ENCODE results near the gene AMIGO1.

AMIGO1 gene

GRCh38 chr1:109488696-109489095 is 20.8 kb downstream of the AMIGO1 start:
- Histone ChIP-seq H3K4me2 (ENCODE audit: low read depth, low read length, poor library complexity, severe bottlenecking) (no peak overlapping the region), H3K36me3 (ENCODE audit: low read length) (no peaks in the 10 kb centered on the region)

GRCh38 chr1:109488201-109488600 is 21.3 kb downstream of the AMIGO1 start:
- TF ChIP-seq CTCF (IDR thresholded peaks at IDR 0.05; ENCODE audit: insufficient read depth, low read length, poor library complexity, severe bottlenecking): no peak
- TF ChIP-seq EZH2phosphoT487 (conservative IDR thresholded peaks at IDR 0.05; ENCODE audit: low read length): no peak
- no peak overlapping the region for H3K27ac ChIP-seq (ENCODE audit: low read depth, low read length)
- no peaks in the 10 kb centered on the region for H3K36me3 ChIP-seq (ENCODE audit: low read length)
- no peaks in the 10 kb centered on the region for H3F3A ChIP-seq (ENCODE audit: insufficient read depth)
- peaks cover 8% of the 10 kb centered on the region; the same call in 1 of the 2 replicates for H3K79me2 ChIP-seq (ENCODE audit: insufficient read depth, low read length)
- H3K9me3 ChIP-seq (ENCODE audit: insufficient read depth, low read length): no peaks in the 10 kb centered on the region
- no peak overlapping the region for H2AFZ ChIP-seq (ENCODE audit: low read depth, low read length, severe bottlenecking)
- H3K4me2 ChIP-seq (ENCODE audit: low read depth, low read length, poor library complexity, severe bottlenecking): no peak overlapping the region
- H3K9ac ChIP-seq (ENCODE audit: low read length): no peak overlapping the region
- no peaks in the 10 kb centered on the region for H3K9me2 ChIP-seq (replicated peaks; ENCODE audit: insufficient read depth, low read length)
- H3K4me3 ChIP-seq (ENCODE audit: insufficient read depth, low read length, poor library complexity, severe bottlenecking): no peak overlapping the region
- no peaks in the 10 kb centered on the region for H3K27me3 ChIP-seq (ENCODE audit: low read length)
- H4K20me1 ChIP-seq (ENCODE audit: low read depth, low read length): no peaks in the 10 kb centered on the region

More at GRCh38 chr1:109488696-109489095, 20.8 kb downstream of the AMIGO1 start:
- Histone ChIP-seq H3K9ac (ENCODE audit: low read length) (no peak overlapping the region), H3K9me3 (ENCODE audit: insufficient read depth, low read length) (no peaks in the 10 kb centered on the region), H4K20me1 (ENCODE audit: low read depth, low read length) (no peaks in the 10 kb centered on the region), H3K27me3 (ENCODE audit: low read length) (no peaks in the 10 kb centered on the region), H3K79me2 (ENCODE audit: insufficient read depth, low read length) (peaks cover 8% of the 10 kb centered on the region; the same call in 1 of the 2 replicates), H2AFZ (ENCODE audit: low read depth, low read length, severe bottlenecking) (no peak overlapping the region), H3K9me2 (replicated peaks; ENCODE audit: insufficient read depth, low read length) (no peaks in the 10 kb centered on the region), H3K4me3 (ENCODE audit: insufficient read depth, low read length, poor library complexity, severe bottlenecking) (no peak overlapping the region), H3F3A (ENCODE audit: insufficient read depth) (no peaks in the 10 kb centered on the region), H3K27ac (ENCODE audit: low read depth, low read length) (no peak overlapping the region)
- TF ChIP-seq CTCF (IDR thresholded peaks at IDR 0.05; ENCODE audit: insufficient read depth, low read length, poor library complexity, severe bottlenecking) (no peak), EZH2phosphoT487 (conservative IDR thresholded peaks at IDR 0.05; ENCODE audit: low read length) (no peak)

- no peaks in the 10 kb centered on the region for H3K9me2 ChIP-seq (replicated peaks; ENCODE audit: insufficient read depth, low read length)
- H4K20me1 ChIP-seq (ENCODE audit: low read depth, low read length): no peaks in the 10 kb centered on the region
- no peaks in the 10 kb centered on the region for H3K9me3 ChIP-seq (ENCODE audit: insufficient read depth, low read length)
- no peak overlapping the region for H2AFZ ChIP-seq (ENCODE audit: low read depth, low read length, severe bottlenecking)
- H3K4me3 ChIP-seq (ENCODE audit: insufficient read depth, low read length, poor library complexity, severe bottlenecking): no peak overlapping the region
- no peak for TF ChIP-seq EZH2phosphoT487 (conservative IDR thresholded peaks at IDR 0.05; ENCODE audit: low read length)
- no peak for TF ChIP-seq CTCF (IDR thresholded peaks at IDR 0.05; ENCODE audit: insufficient read depth, low read length, poor library complexity, severe bottlenecking)
- no peak overlapping the region for H3K27ac ChIP-seq (ENCODE audit: low read depth, low read length)
- no peak overlapping the region for H3K9ac ChIP-seq (ENCODE audit: low read length)
- H3F3A ChIP-seq (ENCODE audit: insufficient read depth): no peaks in the 10 kb centered on the region
- no peaks in the 10 kb centered on the region for H3K36me3 ChIP-seq (ENCODE audit: low read length)
- H3K79me2 ChIP-seq (ENCODE audit: insufficient read depth, low read length): peaks cover 8% of the 10 kb centered on the region; the same call in 1 of the 2 replicates
- no peaks in the 10 kb centered on the region for H3K27me3 ChIP-seq (ENCODE audit: low read length)
- H3K4me2 ChIP-seq (ENCODE audit: low read depth, low read length, poor library complexity, severe bottlenecking): no peak overlapping the region
Measured at GRCh38 chr1:109487261-109487660, 22.3 kb downstream of the AMIGO1 start.
